ENCODE results near the gene TRAF6.

The TRAF6 gene

GRCh38 chr11:36459046-36459445 lies 51.0 kb downstream of the TRAF6 start:
- DNase-seq (ENCODE audit: low read depth in 3 of 3), result no peak

- DNase-seq (ENCODE audit: low read depth in 3 of 3), result no peak
Observed at GRCh38 chr11:36458129-36458915, 51.8 kb downstream of the TRAF6 start.

GRCh38 chr11:36456156-36456555 lies 53.9 kb downstream of the TRAF6 start:
- no peak for DNase-seq (ENCODE audit: low read depth in 3 of 3)

- no peak for DNase-seq (ENCODE audit: low read depth in 3 of 3)
Observed at GRCh38 chr11:36455658-36456111, 54.4 kb downstream of the TRAF6 start.

GRCh38 chr11:36454941-36455631 lies 55.0 kb downstream of the TRAF6 start:
- no peak for DNase-seq (ENCODE audit: low read depth in 3 of 3)

GRCh38 chr11:36454551-36454940 lies 55.5 kb downstream of the TRAF6 start:
- no peak for DNase-seq (ENCODE audit: low read depth in 3 of 3)

- no peak for DNase-seq (ENCODE audit: low read depth in 3 of 3)
Observed at GRCh38 chr11:36453678-36454077, 56.4 kb downstream of the TRAF6 start.

GRCh38 chr11:36452961-36453360 lies 57.1 kb downstream of the TRAF6 start:
- DNase-seq (ENCODE audit: low read depth in 3 of 3), result no peak

GRCh38 chr11:36452236-36452940 lies 57.7 kb downstream of the TRAF6 start:
- no peak for DNase-seq (ENCODE audit: low read depth in 3 of 3)

- no peak for DNase-seq (ENCODE audit: low read depth in 3 of 3)
Observed at GRCh38 chr11:36451681-36452080, 58.4 kb downstream of the TRAF6 start.

- DNase-seq (ENCODE audit: low read depth in 3 of 3), result no peak
Observed at GRCh38 chr11:36451045-36451444, 59.0 kb downstream of the TRAF6 start.

- DNase-seq (ENCODE audit: low read depth in 3 of 3), result no peak
Observed at GRCh38 chr11:36450110-36450572, 59.9 kb downstream of the TRAF6 start.

- no peak for DNase-seq (ENCODE audit: low read depth in 3 of 3)
Observed at GRCh38 chr11:36449561-36450096, 60.4 kb downstream of the TRAF6 start.

GRCh38 chr11:36447947-36448346 lies 62.1 kb downstream of the TRAF6 start:
- no peak for DNase-seq (ENCODE audit: low read depth in 3 of 3)

- no peak for DNase-seq (ENCODE audit: low read depth in 3 of 3)
Observed at GRCh38 chr11:36447514-36447913, 62.6 kb downstream of the TRAF6 start.

GRCh38 chr11:36446135-36446534 lies 63.9 kb downstream of the TRAF6 start:
- DNase-seq (ENCODE audit: low read depth in 3 of 3), result no peak

- no peak for DNase-seq (ENCODE audit: low read depth in 3 of 3)
Observed at GRCh38 chr11:36443661-36444060, 66.4 kb downstream of the TRAF6 start.

- no peak for DNase-seq (ENCODE audit: low read depth in 3 of 3)
Observed at GRCh38 chr11:36441610-36442208, 68.4 kb downstream of the TRAF6 start.

GRCh38 chr11:36438126-36438525 lies 71.9 kb downstream of the TRAF6 start:
- no peak for DNase-seq (ENCODE audit: low read depth in 3 of 3)

- no peak for DNase-seq (ENCODE audit: low read depth in 3 of 3)
Observed at GRCh38 chr11:36437413-36437812, 72.7 kb downstream of the TRAF6 start.
